Ovary (tissue), 3 donors: ENCODE data around the gene GAS2L2.

Source experiments
- CTCF ChIP-seq, 3 donors: fragments of 450-650 bp in 2 of 3; fragments of 200-600 bp in 1 of 3; IDR thresholded peaks; one replicate each; pipeline versions ENCODE4 v1.5.1 to v1.8.0; 2016 to 2022; ENCODE audit warnings: antibody characterized with exemption in 3 of 3, mild to moderate bottlenecking in 1 of 3
- EP300 ChIP-seq: sonication (generic); formaldehyde crosslinking; IDR thresholded peaks from one replicate; pipeline ENCODE4 v1.6.1; 2017; ENCODE audit warnings: antibody characterized with exemption
- donor health status: DM: no; HTN: no; CAD: no.

GRCh38 chr17:35735036-35735805, 17.8 kb downstream of the GAS2L2 start:
- no peak for TF ChIP-seq CTCF (IDR thresholded peaks at IDR 0.05)
- no peak for TF ChIP-seq EP300
